Endometrial microvascular endothelial cells (primary cell): ENCODE data around the gene TCEAL2. TPM values are rescaled to one million over a fixed set of nuclear protein-coding genes. Genes with fewer than 3 reads are reported as not detected.

Experiments used
- total RNA-seq: library from RNA; depleted of rRNA; stranded (reverse); fragments of >200 nt; gene quantifications from one replicate; pipeline ENCODE4 v1.2.3, GENCODE V29; 2015; ENCODE audit errors: inconsistent ontology term

The TCEAL2 gene
- total RNA-seq, 1 donor from 2014 or later = not detected

Other genes with a start within 250 kb of the TCEAL2 start
- 2.0 TPM for gene ZMAT1, start 193.7 kb upstream of the TCEAL2 start, total RNA-seq
- gene TCEAL6, start 16.8 kb downstream of the TCEAL2 start, total RNA-seq = not detected
- 0.74 TPM for gene BEX5, start 30.3 kb downstream of the TCEAL2 start, total RNA-seq
- gene TCP11X1, start 89.6 kb downstream of the TCEAL2 start, total RNA-seq = not detected
- gene NXF2, start 121.5 kb downstream of the TCEAL2 start, total RNA-seq = not detected